Left ventricle myocardium inferior (tissue), 1 donor: ENCODE measurements around the gene EBLN1. TPM values are rescaled to one million over a fixed set of nuclear protein-coding genes. Genes with fewer than 3 reads are reported as not detected.

Experiments
- DNase-seq: peaks from one replicate; pipeline ENCODE4 v3.0.0-alpha.2; 2020
- H3K27ac ChIP-seq: fragments of 200-600 bp; replicated peaks from 2 replicates; pipeline ENCODE4 v1.8.0; 2021
- H3K27me3 ChIP-seq: fragments of 200-600 bp; 2 replicates; pipeline ENCODE4 v1.8.0; 2021; ENCODE audit warnings: low read depth
- H3K36me3 ChIP-seq: fragments of 200-600 bp; 2 replicates; pipeline ENCODE4 v1.8.0; 2021
- H3K4me1 ChIP-seq: fragments of 200-600 bp; 2 replicates; pipeline ENCODE4 v1.8.0; 2021
- H3K4me3 ChIP-seq: fragments of 200-600 bp; 2 replicates; pipeline ENCODE4 v1.8.0; 2021; ENCODE audit warnings: mild to moderate bottlenecking, moderate library complexity
- H3K9me3 ChIP-seq: fragments of 200-600 bp; replicated peaks from 2 replicates; pipeline ENCODE4 v1.8.0; 2021
- intact Hi-C: fragments of 100-400 bp; cut with micrococcal nuclease; formaldehyde crosslinking; loops from one replicate; pipeline ENCODE4 v1.11.0; 2022
- long read RNA-seq: library from polyadenylated mRNA; unstranded; transcript quantifications from one replicate; pipeline ENCODE4 v2.0.0, GENCODE V29; 2021
- total RNA-seq: library from RNA; stranded (reverse); fragmentation: NEBNext Ultra II Directional; extraction: Animal tissue kit (Norgen Biotek cat#: 25700); gene quantifications from one replicate; pipeline ENCODE4 v1.2.1, GENCODE V29; 2021
- TF ChIP-seq, protein P1 (sequence below): fragments of 200-600 bp; IDR thresholded peaks from 2 replicates; pipeline ENCODE4 v1.8.0; 2021; ENCODE audit warnings: antibody characterized with exemption, mild to moderate bottlenecking, borderline replicate concordance
- donor health status: DM: no; HTN: yes; CAD: no; lungs with severe emphysema.

Gene EBLN1
- total RNA-seq, result not detected
- long read RNA-seq, result 0 reads

DNA sequence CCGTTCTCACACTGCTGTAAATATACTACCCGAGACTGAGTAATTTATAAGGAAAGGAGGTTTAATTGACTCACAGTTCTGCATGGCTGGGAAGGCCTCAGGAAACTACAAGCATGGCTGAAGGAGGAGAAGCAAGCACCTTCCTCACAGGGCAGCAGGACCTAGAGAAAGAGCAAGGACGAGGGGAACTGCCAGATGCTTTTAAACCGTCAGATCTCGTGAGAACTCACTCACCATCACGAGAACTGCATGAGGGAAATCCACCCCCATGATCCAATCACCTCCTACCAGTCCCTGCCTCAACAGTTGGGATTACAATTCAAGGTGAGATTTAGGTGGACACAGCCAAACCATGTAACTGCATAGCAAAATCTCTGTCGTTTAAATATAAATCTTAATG, at the start of gene EBLN1:
Gene EBLN1, minus strand, starts transcription at position 174 of the 400 bp plus-strand sequence. CDS start 8,032 bp downstream, outside the sequence.
- TF ChIP-seq, protein P1, sequence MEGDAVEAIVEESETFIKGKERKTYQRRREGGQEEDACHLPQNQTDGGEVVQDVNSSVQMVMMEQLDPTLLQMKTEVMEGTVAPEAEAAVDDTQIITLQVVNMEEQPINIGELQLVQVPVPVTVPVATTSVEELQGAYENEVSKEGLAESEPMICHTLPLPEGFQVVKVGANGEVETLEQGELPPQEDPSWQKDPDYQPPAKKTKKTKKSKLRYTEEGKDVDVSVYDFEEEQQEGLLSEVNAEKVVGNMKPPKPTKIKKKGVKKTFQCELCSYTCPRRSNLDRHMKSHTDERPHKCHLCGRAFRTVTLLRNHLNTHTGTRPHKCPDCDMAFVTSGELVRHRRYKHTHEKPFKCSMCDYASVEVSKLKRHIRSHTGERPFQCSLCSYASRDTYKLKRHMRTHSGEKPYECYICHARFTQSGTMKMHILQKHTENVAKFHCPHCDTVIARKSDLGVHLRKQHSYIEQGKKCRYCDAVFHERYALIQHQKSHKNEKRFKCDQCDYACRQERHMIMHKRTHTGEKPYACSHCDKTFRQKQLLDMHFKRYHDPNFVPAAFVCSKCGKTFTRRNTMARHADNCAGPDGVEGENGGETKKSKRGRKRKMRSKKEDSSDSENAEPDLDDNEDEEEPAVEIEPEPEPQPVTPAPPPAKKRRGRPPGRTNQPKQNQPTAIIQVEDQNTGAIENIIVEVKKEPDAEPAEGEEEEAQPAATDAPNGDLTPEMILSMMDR, result no peak
- Histone ChIP-seq H3K27me3 (no peaks in the 10 kb centered on the region), H3K4me1 (no peaks in the 10 kb centered on the region), H3K36me3 (no peaks in the 10 kb centered on the region), H3K27ac (no peak within 1 kb of the TSS), H3K9me3 (no peaks in the 10 kb centered on the region), H3K4me3 (no peak within 1 kb of the TSS)
- no peak for DNase-seq
- intact Hi-C loops, result no loop called here

DNA sequence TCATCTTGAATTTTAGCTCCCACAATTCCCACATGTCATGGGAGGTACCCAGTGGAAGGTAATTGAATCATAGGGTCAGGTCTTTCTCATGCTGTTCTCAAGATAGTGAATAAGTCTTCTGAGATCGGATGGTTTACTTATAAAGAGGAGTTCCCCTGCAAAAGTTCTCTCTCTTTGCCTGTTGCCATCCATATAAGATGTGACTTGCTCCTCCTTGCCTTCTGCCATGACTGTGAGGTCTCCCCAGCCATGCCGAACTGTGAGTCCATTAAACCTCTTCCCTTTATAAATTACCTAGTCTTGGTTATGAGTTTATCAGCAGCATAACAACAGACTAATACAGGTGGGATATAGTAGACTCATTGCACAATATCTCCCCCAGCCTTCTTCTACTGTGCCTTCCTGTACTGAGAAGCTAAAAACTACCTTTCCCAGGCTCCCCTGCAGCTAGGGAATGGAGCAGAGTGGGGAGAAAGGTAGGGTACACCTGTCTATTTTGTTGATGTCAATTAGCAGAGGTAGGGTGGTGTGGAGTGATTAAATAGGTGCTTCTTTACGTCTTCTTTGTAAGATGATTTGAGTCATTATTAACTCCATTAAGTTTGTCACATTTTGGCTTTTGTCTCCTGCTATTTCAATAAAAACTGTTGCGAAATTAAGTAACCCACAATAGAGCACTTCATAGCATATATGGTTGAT, 48.2 kb upstream of the EBLN1 start:
- no peak for DNase-seq
- no peaks in the 10 kb centered on the region for H3K4me1 ChIP-seq
- intact Hi-C loops, result no loop called here
- H3K4me3 ChIP-seq, result no peak overlapping the region
- TF ChIP-seq, protein P1, result no peak
- no peak overlapping the region for H3K27ac ChIP-seq
- H3K36me3 ChIP-seq, result no peaks in the 10 kb centered on the region
- no peaks in the 10 kb centered on the region for H3K9me3 ChIP-seq
- H3K27me3 ChIP-seq, result peaks cover 36% of the 10 kb centered on the region

DNA sequence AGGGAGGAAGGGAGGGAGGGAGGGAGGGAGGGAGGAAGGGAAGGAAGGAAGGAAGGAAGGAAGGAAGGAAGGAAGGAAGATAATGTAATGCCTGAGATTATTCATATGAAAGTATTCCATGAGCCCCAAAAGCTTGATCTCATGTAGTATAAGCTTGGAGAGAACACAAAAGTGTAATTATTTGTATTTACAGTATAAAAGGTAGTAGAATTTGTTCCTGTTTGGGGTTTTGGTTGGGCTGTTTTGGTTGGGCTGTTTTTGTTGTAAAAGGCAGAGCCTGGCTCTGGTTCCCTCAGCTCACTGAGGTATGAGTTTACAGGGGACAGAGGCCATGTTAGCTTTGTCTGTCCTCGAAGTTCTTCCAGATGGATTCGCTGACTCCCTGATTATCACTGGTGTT, 45.3 kb upstream of the EBLN1 start:
- Histone ChIP-seq H3K4me1 (no peaks in the 10 kb centered on the region), H3K27me3 (peaks cover 36% of the 10 kb centered on the region)
- intact Hi-C loops, result no loop called here

DNA sequence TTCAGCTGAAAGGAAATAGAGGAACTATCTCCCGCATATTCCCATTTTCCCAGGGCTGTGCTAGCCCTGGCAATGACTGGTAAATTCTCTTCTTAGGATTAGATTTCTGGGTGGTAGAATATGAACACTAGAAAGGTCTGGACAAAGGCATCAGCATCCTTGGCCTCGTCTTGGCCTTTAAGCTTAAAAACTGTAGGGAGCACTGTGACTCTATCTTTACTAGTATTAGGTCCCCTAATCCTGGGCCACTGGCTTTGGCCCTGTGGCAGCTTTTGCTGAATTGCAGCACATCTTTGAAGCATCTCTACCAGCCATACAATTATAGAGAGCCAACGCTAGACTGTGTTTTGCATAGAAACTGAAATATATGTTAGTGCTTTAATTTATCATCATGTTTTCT, 41.5 kb upstream of the EBLN1 start:
- Histone ChIP-seq H3K4me1 (peaks cover 8% of the 10 kb centered on the region), H3K4me3 (no peak overlapping the region), H3K27ac (no peak overlapping the region), H3K27me3 (peaks cover under 1% of the 10 kb centered on the region), H3K9me3 (no peaks in the 10 kb centered on the region), H3K36me3 (no peaks in the 10 kb centered on the region)
- DNase-seq, result no peak
- TF ChIP-seq, protein P1, result no peak
- intact Hi-C loops, result no loop called here

More for the DNA sequence above, 45.3 kb upstream of the EBLN1 start:
- TF ChIP-seq, protein P1, result no peak
- Histone ChIP-seq H3K27ac (no peak overlapping the region), H3K4me3 (no peak overlapping the region), H3K9me3 (no peaks in the 10 kb centered on the region), H3K36me3 (no peaks in the 10 kb centered on the region)
- no peak for DNase-seq

DNA sequence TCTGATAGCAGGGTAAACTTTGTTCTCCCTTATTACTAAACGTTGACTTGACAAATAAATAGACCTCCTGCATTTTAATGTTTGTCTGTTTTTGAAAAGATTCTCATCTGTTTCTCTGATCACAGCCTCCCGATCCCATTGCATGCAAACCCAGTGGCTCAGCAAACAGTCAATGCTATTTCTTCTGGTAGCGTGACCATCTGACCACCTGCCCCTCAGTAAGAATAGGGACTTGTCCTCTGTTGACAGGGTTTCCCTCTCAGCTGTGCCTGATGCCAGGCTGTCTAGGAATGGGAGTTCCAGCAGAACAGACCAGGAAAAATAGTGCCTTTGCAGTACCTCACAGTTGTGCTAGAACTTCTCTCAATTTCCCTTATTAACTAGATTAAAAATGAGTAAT, 40.7 kb upstream of the EBLN1 start:
- intact Hi-C loops, result no loop called here
- no peaks in the 10 kb centered on the region for H3K9me3 ChIP-seq
- H3K27me3 ChIP-seq, result no peaks in the 10 kb centered on the region
- H3K36me3 ChIP-seq, result no peaks in the 10 kb centered on the region
- H3K4me1 ChIP-seq, result peaks cover 16% of the 10 kb centered on the region
- TF ChIP-seq, protein P1, result no peak
- no peak overlapping the region for H3K4me3 ChIP-seq
- no peak for DNase-seq
- H3K27ac ChIP-seq, result no peak overlapping the region
